ENCODE measurements around the gene KCTD16. TPM values are rescaled to one million over a fixed set of nuclear protein-coding genes. Genes with fewer than 3 reads are reported as not detected.

The KCTD16 gene
- polyA plus RNA-seq, 4 donors: under 0.01 to 1.8 (median 0.10) TPM

DNA sequence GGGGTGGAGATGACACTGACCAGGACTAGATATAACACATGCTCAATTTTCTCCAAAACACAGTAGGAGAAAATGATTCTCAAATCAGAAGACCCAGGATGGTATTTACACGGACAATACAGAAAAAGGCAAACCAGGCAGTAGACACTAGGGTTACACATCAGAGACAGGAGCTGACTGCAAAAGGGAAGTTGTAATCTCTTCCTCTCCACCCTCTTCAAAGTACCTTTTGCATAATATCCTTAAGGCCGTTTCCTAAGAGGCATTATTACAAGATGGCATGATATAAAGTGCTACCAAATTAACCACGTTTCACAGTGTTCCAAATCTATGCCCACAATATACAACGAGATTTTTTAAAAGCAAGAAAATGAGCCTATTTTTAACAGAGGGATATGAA, 39.4 kb upstream of the KCTD16 start:
- FAIRE-seq (no peak), DNase-seq (no peak)
- no peak overlapping the region for H3K4me3 ChIP-seq (ENCODE audit: low read depth in 1 of 3, low read length in 3 of 3)
- H3K27me3 ChIP-seq (ENCODE audit: control insufficient read depth in 3 of 3, insufficient read depth in 3 of 3, low read length in 3 of 3): peaks cover 0 to 3% (median 0%) of the 10 kb centered on the region in 3 donors
- H3K27ac ChIP-seq (ENCODE audit: low read depth in 1 of 3, low read length in 2 of 3): no peak overlapping the region
- H3K4me1 ChIP-seq (ENCODE audit: control insufficient read depth in 3 of 3, insufficient read depth in 2 of 3, low read depth in 1 of 3, low read length in 2 of 3): no peaks in the 10 kb centered on the region
- WGBS, 3 donors: 72 to 80% (median 74%) methylated on average over 4 of the region's 4 CpGs
- no peaks in the 10 kb centered on the region for H3K36me3 ChIP-seq (ENCODE audit: control insufficient read depth in 3 of 3, insufficient read depth in 2 of 3, low read depth in 1 of 3, low read length in 3 of 3)
- H3K9me3 ChIP-seq (ENCODE audit: control insufficient read depth in 2 of 2, insufficient read depth in 1 of 2, low read depth in 1 of 2, low read length in 1 of 2): peaks cover 0 to 4% of the 10 kb centered on the region in 2 donors

DNA sequence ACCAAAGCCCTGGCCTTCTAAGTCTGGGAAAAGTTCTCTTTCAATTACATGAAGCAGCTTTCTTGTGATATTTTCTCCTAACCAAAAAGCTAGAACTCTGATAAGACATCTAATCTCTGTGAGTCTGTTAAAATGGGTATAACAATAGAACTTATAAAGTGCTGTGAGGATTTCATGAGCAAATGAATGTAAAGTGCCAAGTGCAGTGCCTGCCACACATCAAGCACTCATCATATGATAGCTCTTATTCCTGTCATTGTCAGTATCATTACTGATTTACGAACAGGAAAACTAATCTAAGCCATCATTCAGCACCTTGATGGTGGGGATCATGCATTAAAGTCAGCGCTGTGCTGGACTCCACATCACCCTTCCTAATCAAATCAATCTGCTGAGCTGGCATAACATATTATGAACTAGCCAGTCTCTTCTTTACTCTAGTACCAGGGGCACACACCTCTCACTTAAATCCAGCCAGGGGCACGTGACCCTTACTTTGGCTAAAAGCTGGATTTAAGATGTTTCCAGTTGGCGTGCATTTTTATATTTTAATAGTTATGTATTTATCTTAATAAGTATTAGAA, 37.5 kb upstream of the KCTD16 start:
- no peak for FAIRE-seq
- no peaks in the 10 kb centered on the region for H3K36me3 ChIP-seq (ENCODE audit: control insufficient read depth in 3 of 3, insufficient read depth in 2 of 3, low read depth in 1 of 3, low read length in 3 of 3)

DNA sequence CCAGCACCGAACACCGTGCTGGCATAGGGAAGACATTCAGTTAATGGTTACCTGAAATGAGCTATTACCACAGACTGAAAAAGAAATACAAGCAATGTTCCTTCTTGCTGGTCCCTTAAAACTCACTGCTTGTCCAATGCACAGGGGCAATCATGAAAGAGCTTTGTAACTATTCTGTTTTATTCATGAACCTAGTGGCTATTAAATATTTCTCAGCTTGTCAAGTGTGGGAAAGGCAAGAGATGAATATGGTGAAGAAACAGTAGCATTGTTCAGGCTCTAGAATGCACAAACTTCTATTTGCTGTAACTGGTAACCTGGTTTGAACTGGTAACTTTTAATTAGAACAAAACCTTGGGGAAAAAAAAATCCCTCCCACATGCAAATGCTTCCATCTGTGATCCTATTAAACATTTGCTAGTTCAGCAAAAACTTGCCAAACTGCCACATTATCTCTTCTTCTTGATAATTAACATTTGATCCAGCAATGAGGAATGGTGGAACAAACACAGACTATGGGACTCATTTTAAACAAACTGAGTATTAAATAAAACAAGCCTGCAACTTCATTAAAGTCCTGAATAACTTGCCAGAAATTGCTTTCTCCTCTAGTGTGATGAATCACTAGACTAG, 36.4 kb upstream of the KCTD16 start:
- 35 to 64% (median 47%) methylated on average over 2 of the region's 2 CpGs for WGBS, 3 donors

More for the DNA sequence above, 37.5 kb upstream of the KCTD16 start:
- WGBS, 3 donors: 85 to 95% (median 94%) methylated on average over 4 of the region's 4 CpGs
- DNase-seq: no peak
- H3K27ac ChIP-seq (ENCODE audit: low read depth in 1 of 3, low read length in 2 of 3): no peak overlapping the region
- peaks cover 0 to 4% of the 10 kb centered on the region in 2 donors for H3K9me3 ChIP-seq (ENCODE audit: control insufficient read depth in 2 of 2, insufficient read depth in 1 of 2, low read depth in 1 of 2, low read length in 1 of 2)
- no peak overlapping the region for H3K4me3 ChIP-seq (ENCODE audit: low read depth in 1 of 3, low read length in 3 of 3)
- H3K4me1 ChIP-seq (ENCODE audit: control insufficient read depth in 3 of 3, insufficient read depth in 2 of 3, low read depth in 1 of 3, low read length in 2 of 3): no peaks in the 10 kb centered on the region
- H3K27me3 ChIP-seq (ENCODE audit: control insufficient read depth in 3 of 3, insufficient read depth in 3 of 3, low read length in 3 of 3): peaks cover 0 to 3% (median 0%) of the 10 kb centered on the region in 3 donors

DNA sequence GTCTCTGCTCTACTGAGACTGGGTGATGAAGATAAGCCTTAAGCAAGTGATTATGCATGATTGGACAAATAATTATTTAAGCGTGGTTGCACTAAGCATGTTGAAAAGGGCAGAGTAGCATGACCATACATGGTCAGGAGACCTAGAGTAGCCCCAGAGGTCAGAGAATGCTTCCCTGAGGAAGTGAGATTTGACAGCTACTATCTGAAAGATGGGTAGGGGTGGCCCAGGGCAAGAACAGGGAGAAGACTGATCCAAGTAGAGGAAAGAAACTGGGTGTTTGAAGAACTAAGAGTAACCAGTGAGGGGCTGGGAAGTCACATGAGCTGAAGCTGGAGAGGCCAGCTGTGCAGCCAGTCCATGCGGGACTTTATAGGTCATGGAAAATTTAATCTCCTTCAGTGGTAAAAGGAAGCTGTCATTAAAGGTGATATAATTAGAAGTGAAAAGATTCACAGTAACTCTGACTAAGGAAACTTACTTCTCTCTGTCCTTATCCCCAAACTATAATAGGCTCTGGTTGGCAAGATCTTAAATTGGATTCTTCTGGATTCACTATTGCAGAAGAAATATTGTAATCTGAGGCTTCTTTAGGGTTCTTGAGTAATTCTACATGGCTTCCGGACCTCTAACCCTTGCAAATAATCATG, 35.4 kb upstream of the KCTD16 start:
- FAIRE-seq (no peak), DNase-seq (no peak)
- H3K4me3 ChIP-seq (ENCODE audit: low read depth in 1 of 3, low read length in 3 of 3): no peak overlapping the region
- no peaks in the 10 kb centered on the region for H3K36me3 ChIP-seq (ENCODE audit: control insufficient read depth in 3 of 3, insufficient read depth in 2 of 3, low read depth in 1 of 3, low read length in 3 of 3)
- H3K9me3 ChIP-seq (ENCODE audit: control insufficient read depth in 2 of 2, insufficient read depth in 1 of 2, low read depth in 1 of 2, low read length in 1 of 2): peaks cover 0 to 4% of the 10 kb centered on the region in 2 donors
- 63 to 81% (median 80%) methylated on average over 3 of the region's 3 CpGs for WGBS, 3 donors
- peaks cover 0 to 3% (median 0%) of the 10 kb centered on the region in 3 donors for H3K27me3 ChIP-seq (ENCODE audit: control insufficient read depth in 3 of 3, insufficient read depth in 3 of 3, low read length in 3 of 3)
- no peaks in the 10 kb centered on the region for H3K4me1 ChIP-seq (ENCODE audit: control insufficient read depth in 3 of 3, insufficient read depth in 2 of 3, low read depth in 1 of 3, low read length in 2 of 3)
- H3K27ac ChIP-seq (ENCODE audit: low read depth in 1 of 3, low read length in 2 of 3): no peak overlapping the region

More for the DNA sequence above, 36.4 kb upstream of the KCTD16 start:
- Histone ChIP-seq H3K9me3 (ENCODE audit: control insufficient read depth in 2 of 2, insufficient read depth in 1 of 2, low read depth in 1 of 2, low read length in 1 of 2) (peaks cover 0 to 4% of the 10 kb centered on the region in 2 donors), H3K27me3 (ENCODE audit: control insufficient read depth in 3 of 3, insufficient read depth in 3 of 3, low read length in 3 of 3) (peaks cover 0 to 3% (median 0%) of the 10 kb centered on the region in 3 donors), H3K4me3 (ENCODE audit: low read depth in 1 of 3, low read length in 3 of 3) (no peak overlapping the region), H3K36me3 (ENCODE audit: control insufficient read depth in 3 of 3, insufficient read depth in 2 of 3, low read depth in 1 of 3, low read length in 3 of 3) (no peaks in the 10 kb centered on the region), H3K4me1 (ENCODE audit: control insufficient read depth in 3 of 3, insufficient read depth in 2 of 3, low read depth in 1 of 3, low read length in 2 of 3) (no peaks in the 10 kb centered on the region), H3K27ac (ENCODE audit: low read depth in 1 of 3, low read length in 2 of 3) (no peak overlapping the region)
- FAIRE-seq (no peak), DNase-seq (no peak)

DNA sequence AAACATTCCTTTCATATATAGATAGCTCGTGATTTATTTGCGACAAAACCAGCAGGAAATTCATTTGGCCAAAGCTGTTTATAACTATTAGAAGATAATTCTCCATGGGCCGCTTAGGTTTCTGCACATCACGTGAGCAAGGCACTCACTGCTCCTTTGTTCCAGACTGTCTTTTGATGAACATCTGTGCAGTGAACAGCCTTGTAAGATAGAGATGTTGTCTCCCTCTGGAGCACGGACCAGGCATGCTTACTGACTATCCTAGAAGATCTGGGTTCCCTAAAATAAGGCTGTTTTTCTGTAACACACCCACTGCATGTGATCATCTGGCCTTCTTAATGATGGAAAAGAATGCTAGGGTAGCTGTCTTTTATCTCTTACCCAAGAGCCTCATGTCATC, 31.1 kb upstream of the KCTD16 start:
- H3K27me3 ChIP-seq (ENCODE audit: control insufficient read depth in 3 of 3, insufficient read depth in 3 of 3, low read length in 3 of 3): peaks cover 0 to 3% (median 0%) of the 10 kb centered on the region in 3 donors
- no peaks in the 10 kb centered on the region for H3K36me3 ChIP-seq (ENCODE audit: control insufficient read depth in 3 of 3, insufficient read depth in 2 of 3, low read depth in 1 of 3, low read length in 3 of 3)
- H3K9me3 ChIP-seq (ENCODE audit: control insufficient read depth in 2 of 2, insufficient read depth in 1 of 2, low read depth in 1 of 2, low read length in 1 of 2): no peaks in the 10 kb centered on the region
- no peak overlapping the region for H3K27ac ChIP-seq (ENCODE audit: low read depth in 1 of 3, low read length in 2 of 3)
- no peak overlapping the region for H3K4me3 ChIP-seq (ENCODE audit: low read depth in 1 of 3, low read length in 3 of 3)
- DNase-seq: no peak
- FAIRE-seq: no peak
- H3K4me1 ChIP-seq (ENCODE audit: control insufficient read depth in 3 of 3, insufficient read depth in 2 of 3, low read depth in 1 of 3, low read length in 2 of 3): peaks cover 0 to 2% (median 0%) of the 10 kb centered on the region in 3 donors
- WGBS, 3 donors: 75 to 87% (median 84%) methylated on average over 5 of the region's 5 CpGs

DNA sequence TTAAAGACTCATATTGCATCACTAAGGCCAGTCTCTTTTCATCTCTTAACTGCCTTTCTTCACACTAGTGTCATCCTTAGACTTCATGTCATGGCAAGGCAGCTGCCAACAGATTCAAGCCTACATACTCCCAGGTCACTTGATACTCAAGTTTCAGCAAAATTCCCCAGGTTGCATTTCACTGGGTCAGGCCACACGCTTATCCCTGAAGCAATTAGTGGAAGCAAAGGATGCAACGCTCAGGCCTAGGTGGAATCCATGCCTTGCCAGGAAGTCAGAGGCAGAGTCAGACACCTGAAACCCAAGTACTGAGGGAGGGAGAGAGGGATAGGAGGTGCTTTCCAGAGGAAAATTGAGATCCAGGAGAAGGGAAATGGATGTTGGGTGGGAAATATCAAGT, 29.1 kb upstream of the KCTD16 start:
- Histone ChIP-seq H3K27me3 (ENCODE audit: control insufficient read depth in 3 of 3, insufficient read depth in 3 of 3, low read length in 3 of 3) (no peaks in the 10 kb centered on the region), H3K27ac (ENCODE audit: low read depth in 1 of 3, low read length in 2 of 3) (no peak overlapping the region), H3K4me1 (ENCODE audit: control insufficient read depth in 3 of 3, insufficient read depth in 2 of 3, low read depth in 1 of 3, low read length in 2 of 3) (peaks cover 0 to 7% (median 3%) of the 10 kb centered on the region in 3 donors), H3K36me3 (ENCODE audit: control insufficient read depth in 3 of 3, insufficient read depth in 2 of 3, low read depth in 1 of 3, low read length in 3 of 3) (no peaks in the 10 kb centered on the region), H3K4me3 (ENCODE audit: low read depth in 1 of 3, low read length in 3 of 3) (no peak overlapping the region), H3K9me3 (ENCODE audit: control insufficient read depth in 2 of 2, insufficient read depth in 1 of 2, low read depth in 1 of 2, low read length in 1 of 2) (no peaks in the 10 kb centered on the region)
- no peak for DNase-seq
- 88 to 96% (median 91%) methylated on average over 2 of the region's 2 CpGs for WGBS, 3 donors
- FAIRE-seq: no peak

DNA sequence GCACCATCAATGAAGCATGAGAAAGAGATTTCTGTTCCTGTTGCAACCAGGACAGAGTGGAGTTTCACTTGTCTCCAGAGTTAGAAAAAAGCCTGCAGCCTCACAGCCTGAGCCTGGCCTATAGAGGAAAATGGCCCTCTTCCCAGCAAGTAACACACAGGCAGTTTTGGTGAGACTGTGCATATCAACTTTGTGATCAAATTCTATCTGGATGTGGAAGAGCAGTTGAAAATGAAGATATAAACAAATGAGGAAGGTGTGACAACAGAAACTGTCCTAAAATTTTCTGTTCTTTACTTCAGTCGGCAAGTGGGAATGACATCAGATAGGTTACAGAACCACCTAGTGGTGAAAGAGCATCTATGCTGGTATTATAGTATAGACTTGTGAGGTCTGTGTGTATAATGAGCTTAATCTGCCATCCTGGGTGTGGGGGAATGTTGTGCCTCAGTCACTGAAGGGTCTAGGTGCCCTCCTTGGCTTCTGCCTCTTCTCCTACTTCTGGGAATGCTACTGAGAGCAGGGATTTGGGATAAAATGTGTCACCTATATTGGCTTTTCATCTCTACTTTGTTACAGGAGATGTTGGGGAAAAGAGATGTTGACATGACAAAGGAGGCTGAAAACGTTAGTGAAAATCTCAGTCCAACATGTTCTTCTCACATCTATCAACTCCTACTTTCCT, 28.4 kb upstream of the KCTD16 start:
- Histone ChIP-seq H3K4me3 (ENCODE audit: low read depth in 1 of 3, low read length in 3 of 3) (no peak overlapping the region), H3K27me3 (ENCODE audit: control insufficient read depth in 3 of 3, insufficient read depth in 3 of 3, low read length in 3 of 3) (no peaks in the 10 kb centered on the region), H3K4me1 (ENCODE audit: control insufficient read depth in 3 of 3, insufficient read depth in 2 of 3, low read depth in 1 of 3, low read length in 2 of 3) (peaks cover 0 to 7% (median 3%) of the 10 kb centered on the region in 3 donors), H3K27ac (ENCODE audit: low read depth in 1 of 3, low read length in 2 of 3) (no peak overlapping the region), H3K36me3 (ENCODE audit: control insufficient read depth in 3 of 3, insufficient read depth in 2 of 3, low read depth in 1 of 3, low read length in 3 of 3) (no peaks in the 10 kb centered on the region), H3K9me3 (ENCODE audit: control insufficient read depth in 2 of 2, insufficient read depth in 1 of 2, low read depth in 1 of 2, low read length in 1 of 2) (no peaks in the 10 kb centered on the region)
- peak; percentile 23 to 38 for DNase-seq
- no peak for FAIRE-seq
- WGBS, 3 donors: 9 to 17% (median 13%) methylated on average over 2 of the region's 2 CpGs

DNA sequence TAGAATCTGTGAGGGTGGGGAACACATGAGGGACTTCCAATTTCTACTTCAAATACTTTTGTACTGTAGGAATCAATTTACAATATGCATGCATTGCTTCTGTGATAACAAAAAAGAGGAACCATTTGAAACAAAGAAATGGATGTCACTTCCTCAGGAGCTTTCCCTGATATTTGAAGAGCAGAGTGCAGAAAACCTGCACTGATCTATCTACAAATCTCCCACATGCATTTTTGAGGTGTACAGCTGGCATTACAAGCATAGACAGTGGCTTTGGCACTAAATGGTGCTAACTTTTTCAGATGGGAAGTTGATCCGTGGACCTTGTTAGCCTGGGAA, 27.9 kb upstream of the KCTD16 start:
- 40 to 67% (median 54%) methylated on average over 1 of the region's 1 CpG for WGBS, 3 donors
- no peak for DNase-seq
- no peaks in the 10 kb centered on the region for H3K9me3 ChIP-seq (ENCODE audit: control insufficient read depth in 2 of 2, insufficient read depth in 1 of 2, low read depth in 1 of 2, low read length in 1 of 2)
- no peaks in the 10 kb centered on the region for H3K27me3 ChIP-seq (ENCODE audit: control insufficient read depth in 3 of 3, insufficient read depth in 3 of 3, low read length in 3 of 3)
- no peak for FAIRE-seq
- no peak overlapping the region for H3K27ac ChIP-seq (ENCODE audit: low read depth in 1 of 3, low read length in 2 of 3)
- H3K36me3 ChIP-seq (ENCODE audit: control insufficient read depth in 3 of 3, insufficient read depth in 2 of 3, low read depth in 1 of 3, low read length in 3 of 3): no peaks in the 10 kb centered on the region
- H3K4me3 ChIP-seq (ENCODE audit: low read depth in 1 of 3, low read length in 3 of 3): no peak overlapping the region
- H3K4me1 ChIP-seq (ENCODE audit: control insufficient read depth in 3 of 3, insufficient read depth in 2 of 3, low read depth in 1 of 3, low read length in 2 of 3): peaks cover 0 to 7% (median 3%) of the 10 kb centered on the region in 3 donors
